ENCODE data around the gene PAIP2B.

PAIP2B gene

DNA sequence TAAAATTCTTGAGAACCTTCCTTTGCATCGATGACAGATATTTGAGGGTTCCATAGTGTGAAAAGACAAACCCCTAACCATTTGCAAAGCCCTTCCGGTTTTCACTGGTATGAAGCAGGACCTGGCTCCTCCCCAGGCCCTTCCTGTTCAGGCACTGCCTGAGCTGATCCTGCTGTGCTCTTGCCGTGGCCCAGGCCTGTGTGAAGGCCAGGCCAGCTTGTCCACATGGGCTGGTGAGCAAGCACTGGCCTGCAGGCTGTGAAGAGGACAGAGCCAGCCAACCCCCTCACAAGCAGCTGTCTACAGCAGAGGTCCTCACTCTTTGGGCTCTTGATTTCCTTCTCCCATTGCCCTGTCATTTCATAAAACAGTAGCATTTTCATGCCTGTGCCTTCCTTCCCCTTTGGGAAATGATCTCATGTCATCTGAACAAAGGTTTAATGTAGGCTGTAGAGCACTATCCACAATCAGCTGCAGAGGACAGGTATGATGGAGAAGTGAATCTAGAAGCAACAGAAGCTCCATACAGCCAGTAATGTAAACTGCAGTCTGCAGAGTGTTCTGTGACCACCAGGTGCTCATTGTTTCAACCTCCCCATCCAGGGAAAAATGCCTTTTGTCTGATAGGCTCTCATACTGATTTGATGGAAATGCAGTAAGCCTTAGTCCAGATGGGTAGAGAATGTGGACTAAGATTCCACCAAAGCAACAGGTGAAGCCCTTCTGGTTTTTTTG, 76.7 kb downstream of the PAIP2B start:
- no peak for DNase-seq

DNA sequence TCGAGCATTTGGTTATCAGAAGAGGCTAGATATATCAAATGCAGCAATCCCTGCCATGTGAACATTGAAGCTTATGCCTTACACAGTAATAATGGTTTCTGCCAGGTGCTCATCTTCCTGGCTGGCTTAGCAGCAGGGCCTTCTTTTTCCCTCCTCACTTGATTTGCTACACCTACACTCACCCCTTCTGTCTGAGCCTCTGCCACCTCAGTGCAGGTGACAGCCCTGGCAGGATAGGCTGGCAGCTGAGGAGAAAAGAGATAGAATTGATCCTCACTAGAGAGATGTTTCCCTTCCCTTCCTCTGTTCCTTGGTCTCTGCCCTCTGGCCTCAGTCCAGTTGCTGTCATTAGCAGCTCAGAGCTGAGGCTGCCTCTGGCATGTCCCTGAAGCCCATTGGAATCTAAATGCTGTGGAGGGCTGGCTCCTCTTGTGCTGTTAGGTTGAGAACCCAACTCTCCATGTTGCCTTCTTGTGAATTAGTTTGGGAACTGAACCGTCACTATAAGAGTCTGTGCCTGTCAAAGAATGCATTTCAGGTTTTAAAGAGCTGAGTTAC, 78.3 kb downstream of the PAIP2B start:
- DNase-seq = no peak

- no peak for DNase-seq
Observed at GRCh38 chr2:71143782-71144181, 83.1 kb downstream of the PAIP2B start.

- no peak for DNase-seq
Observed at GRCh38 chr2:71136174-71136573, 90.7 kb downstream of the PAIP2B start.

GRCh38 chr2:71133603-71134002, 93.3 kb downstream of the PAIP2B start:
- DNase-seq = no peak
